ENCODE measurements around the gene ZNF385B. TPM values are rescaled to one million over a fixed set of nuclear protein-coding genes. Genes with fewer than 3 reads are reported as not detected.

The ZNF385B gene
- total RNA-seq, 1 experiment from 2014 or later = 0.28 TPM

- no peaks in the 10 kb centered on the region for H3K4me1 ChIP-seq (ENCODE audit: control insufficient read depth, insufficient read depth, low read length)
- no peak overlapping the region for H3K27ac ChIP-seq (ENCODE audit: low read length)
- ChIA-PET CTCF (no interaction called here), POLR2A (no interaction called here)
- DNase-seq (ENCODE audit: low read depth, low spot score) (no peak), ATAC-seq (no peak)
- no peaks in the 10 kb centered on the region for H3K9me3 ChIP-seq (ENCODE audit: control insufficient read depth, insufficient read depth, low read depth, low read length)
- in situ Hi-C loops (cut with HindIII; ENCODE audit: low pct_unique_long_range_greater_than_20kb, low sequenced_read_pairs) (no loop called here), intact Hi-C loops (cut with micrococcal nuclease; ENCODE audit: unreplicated experiment) (loop anchor here (5.0 kb wide), 1 partner anchor 67 kb away; no protein-coding TSS in a partner anchor)
- no peaks in the 10 kb centered on the region for H3K36me3 ChIP-seq (ENCODE audit: control insufficient read depth, insufficient read depth, low read length)
- no TSS peak for BruUV-seq (replicated peaks)
- TF ChIP-seq POLR2AphosphoS5 (IDR thresholded peaks at IDR 0.05; ENCODE audit: low read depth, low read length) = no peak
- TF ChIP-seq REST (IDR thresholded peaks at IDR 0.05; ENCODE audit: insufficient read depth in 1 of 2, low read depth in 2 of 2, low read length in 1 of 2) = no peak
- no peak for TF ChIP-seq SIN3A (IDR thresholded peaks at IDR 0.05; ENCODE audit: borderline replicate concordance, insufficient read depth, low read depth, low read length)
- no peak for TF ChIP-seq TCF7L2 (IDR thresholded peaks at IDR 0.05; ENCODE audit: low read depth, low read length)
- no peak for TF ChIP-seq CTCF (IDR thresholded peaks at IDR 0.05)
- H3K27me3 ChIP-seq (ENCODE audit: control insufficient read depth, insufficient read depth, low read length) = no peaks in the 10 kb centered on the region
- no peak overlapping the region for H3K4me3 ChIP-seq (ENCODE audit: low read depth in 2 of 2, low read length in 2 of 2)
Measured at GRCh38 chr2:179664972-179665812, 196.2 kb downstream of the ZNF385B start.

- intact Hi-C loops (cut with micrococcal nuclease; ENCODE audit: unreplicated experiment) (no loop called here), in situ Hi-C loops (cut with HindIII; ENCODE audit: low pct_unique_long_range_greater_than_20kb, low sequenced_read_pairs) (no loop called here)
- H3K27ac ChIP-seq (ENCODE audit: low read length) = no peak overlapping the region
- H3K36me3 ChIP-seq (ENCODE audit: control insufficient read depth, insufficient read depth, low read length) = no peaks in the 10 kb centered on the region
- H3K9me3 ChIP-seq (ENCODE audit: control insufficient read depth, insufficient read depth, low read depth, low read length) = no peaks in the 10 kb centered on the region
- TF ChIP-seq TCF7L2 (IDR thresholded peaks at IDR 0.05; ENCODE audit: low read depth, low read length) = no peak
- TF ChIP-seq CTCF (IDR thresholded peaks at IDR 0.05) = no peak
- no peak for TF ChIP-seq SIN3A (IDR thresholded peaks at IDR 0.05; ENCODE audit: borderline replicate concordance, insufficient read depth, low read depth, low read length)
- no peak for TF ChIP-seq REST (IDR thresholded peaks at IDR 0.05; ENCODE audit: insufficient read depth in 1 of 2, low read depth in 2 of 2, low read length in 1 of 2)
- TF ChIP-seq POLR2AphosphoS5 (IDR thresholded peaks at IDR 0.05; ENCODE audit: low read depth, low read length) = no peak
- POLR2A ChIA-PET = no interaction called here
- no peak overlapping the region for H3K4me3 ChIP-seq (ENCODE audit: low read depth in 2 of 2, low read length in 2 of 2)
- no TSS peak for BruUV-seq (replicated peaks)
- CTCF ChIA-PET = no interaction called here
- ATAC-seq (no peak), DNase-seq (ENCODE audit: low read depth, low spot score) (no peak)
- no peaks in the 10 kb centered on the region for H3K27me3 ChIP-seq (ENCODE audit: control insufficient read depth, insufficient read depth, low read length)
- no peaks in the 10 kb centered on the region for H3K4me1 ChIP-seq (ENCODE audit: control insufficient read depth, insufficient read depth, low read length)
Measured at GRCh38 chr2:179661986-179662385, 199.4 kb downstream of the ZNF385B start.

Measured in Panc1 (cell line).